Choroid plexus epithelial cell (primary cell): ENCODE results near the gene RPS6KB2.
"Not testable (repeated sequence)": the region's sequence is repeated elsewhere in the genome, so short reads cannot be mapped to it uniquely, and the experiment has no call there.

ENCODE experiments used
- DNase-seq: peaks from one replicate; pipeline ENCODE4 v3.0.0-alpha.2; 2010; ENCODE audit warnings: low read depth
- H3K4me3 ChIP-seq: 2 replicates; pipeline ENCODE4 v1.5.1; 2011; ENCODE audit warnings: low read depth, mild to moderate bottlenecking, control low read depth, low read length, moderate library complexity
- CTCF ChIP-seq: conservative IDR thresholded peaks from 2 replicates; pipeline ENCODE4 v1.5.1; 2011; ENCODE audit warnings: low read depth, mild to moderate bottlenecking, control low read depth, inconsistent platforms, low read length, moderate library complexity

The RPS6KB2 gene

GRCh38 chr11:67463186-67463585, 34.9 kb downstream of the RPS6KB2 start:
- no peak overlapping the region for H3K4me3 ChIP-seq
- no peak for DNase-seq
- no peak for TF ChIP-seq CTCF

GRCh38 chr11:67463680-67464410, 35.6 kb downstream of the RPS6KB2 start:
- DNase-seq = no peak
- TF ChIP-seq CTCF = no peak
- H3K4me3 ChIP-seq = peak overlapping the region; percentile 79

GRCh38 chr11:67464411-67465188, 36.3 kb downstream of the RPS6KB2 start:
- no peak for TF ChIP-seq CTCF
- H3K4me3 ChIP-seq = peak overlapping the region; percentile 79
- DNase-seq = peak; percentile 79

GRCh38 chr11:67465189-67465510, 36.9 kb downstream of the RPS6KB2 start:
- TF ChIP-seq CTCF = no peak

GRCh38 chr11:67465530-67465929, 37.2 kb downstream of the RPS6KB2 start:
- H3K4me3 ChIP-seq = peak overlapping the region; percentile 79
- DNase-seq = not testable (repeated sequence)

More at GRCh38 chr11:67465189-67465510, 36.9 kb downstream of the RPS6KB2 start:
- peak overlapping the region; percentile 79 for H3K4me3 ChIP-seq
- DNase-seq = no peak

- DNase-seq = no peak
- H3K4me3 ChIP-seq = no peak overlapping the region
- TF ChIP-seq CTCF = no peak
Observed at GRCh38 chr11:67466367-67466766, 38.1 kb downstream of the RPS6KB2 start.

GRCh38 chr11:67466962-67467771, 38.9 kb downstream of the RPS6KB2 start:
- no peak for TF ChIP-seq CTCF
- no peak overlapping the region for H3K4me3 ChIP-seq
- no peak for DNase-seq
